IPS DF 6.9 (cell line): ENCODE results near the gene GP1BB.

Experiments
- DNase-seq: peaks from one replicate; pipeline ENCODE4 v3.0.0-alpha.2; 2013; ENCODE audit warnings: low read depth, low spot score
- H3K27ac ChIP-seq: one replicate; pipeline ENCODE4 v1.5.1; 2013; ENCODE audit warnings: low read length, control low read depth
- H3K27me3 ChIP-seq: 2 replicates; pipeline ENCODE4 v1.6.1; 2013; ENCODE audit warnings: mild to moderate bottlenecking, low read length; ENCODE audit not compliant: control insufficient read depth, insufficient read depth
- H3K36me3 ChIP-seq: 2 replicates; pipeline ENCODE4 v1.6.1; 2013; ENCODE audit warnings: low read length; ENCODE audit not compliant: control insufficient read depth, insufficient read depth
- H3K4me1 ChIP-seq: 2 replicates; pipeline ENCODE4 v1.6.1; 2013; ENCODE audit warnings: low read length; ENCODE audit not compliant: control insufficient read depth, insufficient read depth
- H3K4me3 ChIP-seq: 2 replicates; pipeline ENCODE4 v1.5.1; 2013; ENCODE audit warnings: mild to moderate bottlenecking, low read length
- H3K9me3 ChIP-seq: 2 replicates; pipeline ENCODE4 v1.6.1; 2013; ENCODE audit warnings: low read length, inconsistent platforms; ENCODE audit not compliant: control insufficient read depth, insufficient read depth
- WGBS: extraction: QIAGEN DNeasy Blood & Tissue Kit; methylation state at CpG from one replicate; pipeline ENCODE4 v1.1.7; 2013; ENCODE audit warnings: mixed read lengths, missing lambda C conversion rate; ENCODE audit not compliant: insufficient read length, insufficient coverage; 5-methylcytosine and 5-hydroxymethylcytosine counted together

GP1BB gene

GRCh38 chr22:19762568-19763457 is 39.5 kb downstream of the GP1BB start:
- DNase-seq = no peak
- H3K4me1 ChIP-seq = peaks cover 18% of the 10 kb centered on the region
- no peak overlapping the region for H3K4me3 ChIP-seq
- WGBS = no CpG with 5 or more reads among the region's 34 CpGs
- no peaks in the 10 kb centered on the region for H3K36me3 ChIP-seq
- peaks cover 87% of the 10 kb centered on the region for H3K27me3 ChIP-seq
- no peaks in the 10 kb centered on the region for H3K9me3 ChIP-seq
- H3K27ac ChIP-seq = no peak overlapping the region

DNA sequence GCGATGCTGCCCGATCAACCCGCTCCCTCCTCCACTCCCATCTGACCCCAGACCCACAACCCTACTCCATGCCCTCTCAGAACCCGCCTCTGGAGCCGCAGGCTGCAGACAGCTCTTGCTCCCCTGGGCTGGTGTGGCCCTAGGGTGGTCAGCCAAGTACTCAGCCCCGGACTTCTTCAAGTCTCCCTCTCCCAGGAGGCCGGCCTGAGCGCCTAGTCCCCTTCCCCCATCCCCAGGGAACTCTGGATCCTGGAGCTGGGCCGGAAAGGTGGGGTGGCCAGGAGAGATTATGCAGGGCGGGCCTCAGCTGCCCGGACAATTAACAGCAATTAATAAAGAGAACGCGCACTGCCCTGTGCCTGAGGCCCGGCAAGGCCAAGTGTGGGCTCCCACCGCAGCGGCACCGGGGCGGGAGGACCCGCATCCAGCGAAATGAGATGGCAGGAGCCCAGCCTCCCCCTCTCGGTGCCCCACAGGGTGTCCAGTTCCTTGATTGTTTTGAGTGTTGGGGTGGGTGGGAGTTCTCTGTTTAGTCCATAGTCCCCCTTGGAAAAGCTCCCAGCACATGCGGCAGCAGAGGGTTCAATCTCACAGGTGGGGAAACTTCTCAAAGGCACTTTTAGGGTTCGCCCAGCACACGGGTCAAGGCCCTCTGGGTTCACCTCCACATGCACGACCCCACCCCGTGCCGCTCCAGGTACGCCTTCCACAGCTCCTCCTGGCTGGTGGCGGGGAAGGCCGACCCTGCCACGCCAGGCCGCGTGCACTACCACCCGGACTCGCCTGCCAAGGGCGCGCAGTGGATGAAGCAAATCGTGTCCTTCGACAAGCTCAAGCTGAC is 40.3 kb downstream of the GP1BB start:
- no peak for DNase-seq
- H3K27me3 ChIP-seq = peaks cover 87% of the 10 kb centered on the region
- no CpG with 5 or more reads among the region's 39 CpGs for WGBS

GRCh38 chr22:19764299-19764593 is 40.9 kb downstream of the GP1BB start:
- no CpG with 5 or more reads among the region's 17 CpGs for WGBS
- peaks cover 14% of the 10 kb centered on the region for H3K4me1 ChIP-seq
- no peak overlapping the region for H3K27ac ChIP-seq
- no peaks in the 10 kb centered on the region for H3K9me3 ChIP-seq
- DNase-seq = no peak
- peaks cover 83% of the 10 kb centered on the region for H3K27me3 ChIP-seq
- peaks cover under 1% of the 10 kb centered on the region; the same call in 1 of the 2 replicates for H3K36me3 ChIP-seq
- H3K4me3 ChIP-seq = no peak overlapping the region

More for the DNA sequence above, 40.3 kb downstream of the GP1BB start:
- peaks cover 16% of the 10 kb centered on the region for H3K4me1 ChIP-seq
- H3K27ac ChIP-seq = no peak overlapping the region
- H3K9me3 ChIP-seq = no peaks in the 10 kb centered on the region
- no peak overlapping the region for H3K4me3 ChIP-seq
- no peaks in the 10 kb centered on the region for H3K36me3 ChIP-seq

- no CpG with 5 or more reads among the region's 25 CpGs for WGBS
- H3K27me3 ChIP-seq = peaks cover 82% of the 10 kb centered on the region
- H3K9me3 ChIP-seq = no peaks in the 10 kb centered on the region
- H3K4me1 ChIP-seq = peaks cover 14% of the 10 kb centered on the region
- H3K4me3 ChIP-seq = no peak overlapping the region
- peaks cover 3% of the 10 kb centered on the region; the same call in 1 of the 2 replicates for H3K36me3 ChIP-seq
- no peak for DNase-seq
- no peak overlapping the region for H3K27ac ChIP-seq
These were observed 41.5 kb downstream of the GP1BB start for GRCh38 chr22:19764636-19765476.

GRCh38 chr22:19765477-19766239 is 42.3 kb downstream of the GP1BB start:
- Histone ChIP-seq H3K4me3 (no peak overlapping the region; the same call in 1 of the 2 replicates), H3K4me1 (peaks cover 14% of the 10 kb centered on the region), H3K27ac (no peak overlapping the region), H3K9me3 (no peaks in the 10 kb centered on the region), H3K27me3 (peaks cover 80% of the 10 kb centered on the region), H3K36me3 (peaks cover 3% of the 10 kb centered on the region; the same call in 1 of the 2 replicates)
- no peak for DNase-seq
- WGBS = no CpG with 5 or more reads among the region's 83 CpGs

GRCh38 chr22:19766240-19766510 is 42.8 kb downstream of the GP1BB start:
- DNase-seq = no peak
- no peaks in the 10 kb centered on the region for H3K9me3 ChIP-seq
- no peak overlapping the region for H3K27ac ChIP-seq
- no peak overlapping the region for H3K4me3 ChIP-seq
- peaks cover 3% of the 10 kb centered on the region; the same call in 1 of the 2 replicates for H3K36me3 ChIP-seq
- peaks cover 79% of the 10 kb centered on the region for H3K27me3 ChIP-seq
- WGBS = no CpG with 5 or more reads among the region's 36 CpGs
- peaks cover 14% of the 10 kb centered on the region for H3K4me1 ChIP-seq

DNA sequence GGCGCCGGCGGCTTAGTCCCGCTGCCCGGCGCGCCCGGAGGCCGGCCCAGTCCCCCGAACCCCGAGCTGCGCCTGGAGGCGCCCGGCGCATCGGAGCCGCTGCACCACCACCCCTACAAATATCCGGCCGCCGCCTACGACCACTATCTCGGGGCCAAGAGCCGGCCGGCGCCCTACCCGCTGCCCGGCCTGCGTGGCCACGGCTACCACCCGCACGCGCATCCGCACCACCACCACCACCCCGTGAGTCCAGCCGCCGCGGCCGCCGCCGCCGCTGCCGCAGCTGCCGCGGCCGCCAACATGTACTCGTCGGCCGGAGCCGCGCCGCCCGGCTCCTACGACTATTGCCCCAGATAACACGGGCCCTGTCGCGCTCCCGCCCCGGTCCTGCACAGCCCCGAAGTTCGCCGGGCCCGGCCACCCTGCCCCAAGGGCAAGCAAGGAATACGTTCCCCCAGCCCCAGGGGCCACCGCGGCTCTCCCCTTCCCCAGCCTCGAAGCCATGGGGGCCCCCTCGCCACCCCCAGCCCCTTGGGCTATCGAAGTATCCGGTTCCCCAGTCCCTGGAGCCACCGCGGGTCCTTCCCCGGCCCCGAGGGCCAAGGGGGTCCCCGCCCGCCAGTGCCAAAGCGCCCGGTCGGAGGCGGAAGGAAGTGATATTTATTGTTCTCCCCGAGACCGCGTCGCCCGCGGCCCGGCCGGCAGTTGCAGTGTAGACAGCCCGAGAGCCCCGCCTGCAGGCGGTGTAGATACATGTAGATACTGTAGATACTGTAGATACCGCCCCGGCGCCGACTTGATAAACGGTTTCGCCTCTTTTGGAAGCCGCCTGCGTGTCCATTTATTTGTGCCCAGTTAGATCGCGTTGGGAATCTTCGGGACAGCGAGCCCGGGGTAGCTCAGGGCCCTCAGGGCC is 43.4 kb downstream of the GP1BB start:
- no peak overlapping the region for H3K27ac ChIP-seq
- no CpG with 5 or more reads among the region's 103 CpGs for WGBS
- no peak for DNase-seq

GRCh38 chr22:19767427-19768341 is 44.3 kb downstream of the GP1BB start:
- WGBS = no CpG with 5 or more reads among the region's 35 CpGs
- H3K36me3 ChIP-seq = peaks cover 3% of the 10 kb centered on the region; the same call in 1 of the 2 replicates
- H3K9me3 ChIP-seq = no peaks in the 10 kb centered on the region
- H3K4me3 ChIP-seq = no peak overlapping the region
- no peak overlapping the region for H3K27ac ChIP-seq
- peaks cover 65% of the 10 kb centered on the region for H3K27me3 ChIP-seq
- DNase-seq = no peak
- peaks cover 10% of the 10 kb centered on the region for H3K4me1 ChIP-seq

More for the DNA sequence above, 43.4 kb downstream of the GP1BB start:
- peaks cover 3% of the 10 kb centered on the region; the same call in 1 of the 2 replicates for H3K36me3 ChIP-seq
- H3K4me1 ChIP-seq = peaks cover 14% of the 10 kb centered on the region
- H3K27me3 ChIP-seq = peaks cover 74% of the 10 kb centered on the region
- no peaks in the 10 kb centered on the region for H3K9me3 ChIP-seq
- H3K4me3 ChIP-seq = no peak overlapping the region
